BE2C (cell line): ENCODE measurements around the gene LRRC41.
"Not testable (repeated sequence)": the region's sequence is repeated elsewhere in the genome, so short reads cannot be mapped to it uniquely, and the experiment has no call there.

Experiments
- DNase-seq: peaks from one replicate; pipeline ENCODE4 v3.0.0-alpha.2; 2020
- H3K27me3 ChIP-seq: fragments of 250-450 bp; sonication (Bioruptor Pico); 2 replicates; pipeline ENCODE4 v1.5.1; 2020; ENCODE audit warnings: mild to moderate bottlenecking
- H3K36me3 ChIP-seq: fragments of 250-450 bp; sonication (Bioruptor Pico); 2 replicates; pipeline ENCODE4 v1.5.1; 2020; ENCODE audit warnings: mild to moderate bottlenecking
- H3K4me1 ChIP-seq: fragments of 250-450 bp; sonication (Bioruptor Pico); 2 replicates; pipeline ENCODE4 v1.5.1; 2020
- H3K4me3 ChIP-seq: 2 replicates; pipeline ENCODE4 v1.5.1; 2011; ENCODE audit warnings: low read depth, low read length
- H3K9me3 ChIP-seq: fragments of 250-450 bp; sonication (Bioruptor Pico); 2 replicates; pipeline ENCODE4 v1.5.1; 2020
- CTCF ChIP-seq: IDR thresholded peaks from 2 replicates; pipeline ENCODE4 v1.5.1; 2012; ENCODE audit warnings: mild to moderate bottlenecking, low read depth, low read length

Gene LRRC41

GRCh38 chr1:46242918-46243317 is 60.5 kb downstream of the LRRC41 start:
- Histone ChIP-seq H3K9me3 (no peaks in the 10 kb centered on the region), H3K4me1 (no peaks in the 10 kb centered on the region), H3K36me3 (no peaks in the 10 kb centered on the region), H3K4me3 (no peak overlapping the region), H3K27me3 (no peaks in the 10 kb centered on the region)
- TF ChIP-seq CTCF: no peak
- no peak for DNase-seq

GRCh38 chr1:46241733-46242132 is 61.7 kb downstream of the LRRC41 start:
- not testable (repeated sequence) for H3K4me3 ChIP-seq, H3K9me3 ChIP-seq, H3K36me3 ChIP-seq

GRCh38 chr1:46238865-46239264 is 64.6 kb downstream of the LRRC41 start:
- H3K9me3 ChIP-seq, H3K4me3 ChIP-seq, H3K27me3 ChIP-seq, H3K36me3 ChIP-seq, H3K4me1 ChIP-seq, DNase-seq: not testable (repeated sequence)

More at GRCh38 chr1:46241733-46242132, 61.7 kb downstream of the LRRC41 start:
- not testable (repeated sequence) for H3K27me3 ChIP-seq, H3K4me1 ChIP-seq, DNase-seq

GRCh38 chr1:46236882-46237281 is 66.5 kb downstream of the LRRC41 start:
- no peaks in the 10 kb centered on the region for H3K4me1 ChIP-seq
- no peaks in the 10 kb centered on the region for H3K27me3 ChIP-seq
- no peaks in the 10 kb centered on the region for H3K9me3 ChIP-seq
- no peak overlapping the region for H3K4me3 ChIP-seq
- H3K36me3 ChIP-seq: no peaks in the 10 kb centered on the region
- no peak for DNase-seq
- no peak for TF ChIP-seq CTCF

- DNase-seq, H3K4me3 ChIP-seq, H3K27me3 ChIP-seq, H3K4me1 ChIP-seq, H3K9me3 ChIP-seq, H3K36me3 ChIP-seq: not testable (repeated sequence)
Observed at GRCh38 chr1:46231231-46231630, 72.2 kb downstream of the LRRC41 start.
